ENCODE data around the gene PHTF1.

Gene PHTF1

DNA sequence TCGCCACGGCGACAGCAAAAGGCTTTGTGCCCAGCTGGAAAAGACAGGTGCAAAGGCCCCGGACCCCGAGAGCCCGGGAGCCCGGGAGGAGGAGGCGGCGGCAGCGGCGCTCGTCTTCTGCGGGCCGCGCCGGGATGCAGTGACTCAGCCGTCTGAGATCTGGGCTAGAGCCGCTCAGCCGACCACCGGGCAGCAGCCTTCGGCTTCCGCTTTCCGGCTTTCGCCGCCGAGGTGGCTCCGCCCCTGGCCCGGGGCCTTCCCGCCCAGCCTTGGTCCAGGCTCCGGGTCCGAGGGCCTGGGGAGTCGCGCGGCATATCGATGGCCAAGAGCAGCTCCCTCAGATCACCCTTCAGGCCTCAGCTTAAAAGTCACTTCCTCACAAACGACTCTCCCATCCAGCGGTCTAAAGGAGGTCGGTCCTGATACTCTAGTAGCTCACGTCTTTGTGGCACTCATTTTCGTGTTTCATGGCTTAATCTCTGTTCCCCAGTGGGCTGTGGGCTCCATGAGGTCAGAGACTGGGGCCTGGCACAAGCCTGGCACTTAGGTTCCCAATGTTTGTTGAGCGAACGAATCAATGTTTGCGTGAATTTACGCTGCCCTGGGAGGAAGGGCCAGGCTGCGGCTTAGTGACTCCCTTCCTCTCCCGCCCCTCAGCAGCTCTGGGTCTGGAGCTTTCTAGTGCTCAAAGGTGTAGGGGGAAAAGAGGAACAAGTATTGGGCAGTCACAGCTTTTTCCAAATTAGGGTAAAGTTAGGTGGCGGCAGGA, at the start of gene PHTF1:
Gene PHTF1 (minus strand): TSS at position 154 of the 769 bp plus-strand sequence. CDS start 783 bp downstream, outside the sequence.
- peak; percentile 40 for DNase-seq

- no peak for DNase-seq
These were observed 49.3 kb upstream of the PHTF1 start for GRCh38 chr1:113808450-113809195.

DNA sequence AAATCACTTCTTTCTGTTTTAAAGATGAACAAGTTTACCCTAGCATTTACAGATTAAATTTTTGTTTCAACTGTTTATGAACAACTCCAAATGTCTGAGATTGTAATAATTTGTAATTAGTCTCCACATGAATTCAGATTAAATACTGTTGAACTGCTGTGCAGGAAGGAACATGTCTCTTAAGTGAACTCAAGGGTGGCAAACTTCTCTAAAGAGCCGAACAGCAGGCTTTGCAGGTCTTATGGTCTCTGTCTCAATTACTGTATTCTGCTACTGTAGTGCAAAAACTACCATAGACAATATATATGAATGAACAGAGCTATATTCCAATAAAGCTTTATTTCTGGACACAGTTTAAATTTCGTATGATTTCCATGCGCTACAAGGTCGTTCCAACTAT, 46.4 kb upstream of the PHTF1 start:
- DNase-seq: no peak

DNA sequence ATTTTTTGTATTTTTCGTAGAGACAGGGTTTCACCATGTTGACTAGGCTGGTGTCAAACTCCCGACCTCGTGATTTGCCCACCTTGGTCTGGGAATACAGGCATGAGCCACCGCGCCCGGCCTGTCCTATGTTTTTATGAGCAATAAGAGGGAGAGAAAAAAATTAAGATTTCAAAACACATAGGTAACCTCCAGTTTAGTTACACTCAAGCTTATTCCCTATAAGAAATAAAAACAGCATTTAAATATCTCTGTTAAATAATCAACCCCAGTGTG, 45.9 kb upstream of the PHTF1 start:
- DNase-seq: no peak

- DNase-seq: no peak
These were observed 45.4 kb upstream of the PHTF1 start for GRCh38 chr1:113804421-113805255.

GRCh38 chr1:113802367-113803007, 43.2 kb upstream of the PHTF1 start:
- no peak for DNase-seq

DNA sequence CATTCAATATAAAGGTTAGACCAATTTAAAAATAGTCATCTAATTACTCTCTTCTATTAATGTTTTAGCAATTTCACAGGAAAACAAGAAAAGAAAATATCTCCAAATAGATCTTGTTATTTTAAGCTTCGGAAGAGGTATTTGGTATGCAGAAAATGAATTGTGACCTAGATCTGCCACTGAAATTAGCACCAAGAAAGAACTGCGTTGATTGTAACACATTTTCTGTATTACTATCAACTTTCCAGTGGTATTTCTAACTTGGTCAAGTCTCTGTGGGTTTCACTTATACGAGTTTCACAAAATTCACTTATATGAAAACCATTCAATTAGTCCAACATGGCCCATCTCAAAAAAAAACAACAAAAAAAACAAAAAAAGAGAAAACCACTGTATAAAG, 41.2 kb upstream of the PHTF1 start:
- no peak for DNase-seq

DNA sequence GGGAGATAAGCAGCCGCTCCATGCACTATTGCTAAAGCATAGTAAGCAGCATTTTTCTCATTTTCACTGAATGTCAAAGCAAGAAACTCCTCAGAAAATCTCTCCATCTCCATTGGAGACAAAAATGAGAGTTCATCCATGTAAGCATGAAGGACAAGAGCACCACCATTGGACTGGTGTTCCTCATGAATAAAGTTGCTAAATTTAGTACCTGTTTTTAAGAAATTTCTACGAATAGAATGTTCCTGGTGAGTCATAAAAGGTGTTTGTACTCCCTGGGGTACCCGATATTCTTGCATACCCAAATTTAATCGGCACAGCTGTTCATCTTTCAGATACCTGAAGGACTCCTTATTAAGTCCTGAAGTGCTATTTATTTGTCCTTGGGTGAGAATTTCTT, 38.2 kb upstream of the PHTF1 start:
- DNase-seq: no peak

GRCh38 chr1:113793878-113794834, 34.9 kb upstream of the PHTF1 start:
- no peak for DNase-seq

DNA sequence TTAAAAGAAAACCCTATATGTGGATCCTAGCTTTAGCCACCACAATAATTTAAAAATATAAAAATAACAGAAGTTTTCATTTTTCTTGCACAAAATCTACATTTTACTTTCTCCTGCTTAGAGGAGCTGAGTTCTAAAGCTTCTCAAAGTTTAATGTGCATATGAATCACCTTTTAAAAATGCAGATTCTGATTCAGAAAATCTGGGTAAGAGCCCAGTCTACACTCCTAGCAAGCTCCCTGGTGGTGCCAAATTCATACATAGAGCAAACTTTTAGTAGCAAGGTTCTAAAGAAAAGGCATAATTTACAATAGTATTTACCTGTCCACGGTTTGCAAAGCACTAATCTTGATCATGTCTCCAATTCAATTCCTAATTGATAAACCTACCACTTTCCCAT, 33.7 kb upstream of the PHTF1 start:
- DNase-seq: no peak

GRCh38 chr1:113792471-113792870, 33.2 kb upstream of the PHTF1 start:
- DNase-seq: no peak

DNA sequence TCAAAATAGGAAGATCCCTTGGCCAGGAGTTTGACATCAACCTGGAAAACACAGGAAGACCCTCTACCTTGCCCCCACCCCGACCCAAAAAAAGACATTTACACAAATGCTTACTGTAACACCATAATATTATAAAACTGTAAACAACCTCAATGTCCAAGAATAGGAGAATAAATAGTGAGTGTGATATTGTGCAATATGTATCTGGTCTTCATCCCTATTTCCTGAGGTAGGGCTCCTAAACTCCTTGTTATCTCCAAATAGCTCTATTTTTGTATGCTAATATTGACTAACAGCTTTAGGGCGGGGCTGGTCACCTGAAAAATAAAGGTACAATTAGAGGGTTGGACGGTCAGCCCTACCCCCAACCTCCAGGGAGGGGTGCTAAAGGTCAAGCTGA, 29.5 kb upstream of the PHTF1 start:
- DNase-seq: no peak

DNA sequence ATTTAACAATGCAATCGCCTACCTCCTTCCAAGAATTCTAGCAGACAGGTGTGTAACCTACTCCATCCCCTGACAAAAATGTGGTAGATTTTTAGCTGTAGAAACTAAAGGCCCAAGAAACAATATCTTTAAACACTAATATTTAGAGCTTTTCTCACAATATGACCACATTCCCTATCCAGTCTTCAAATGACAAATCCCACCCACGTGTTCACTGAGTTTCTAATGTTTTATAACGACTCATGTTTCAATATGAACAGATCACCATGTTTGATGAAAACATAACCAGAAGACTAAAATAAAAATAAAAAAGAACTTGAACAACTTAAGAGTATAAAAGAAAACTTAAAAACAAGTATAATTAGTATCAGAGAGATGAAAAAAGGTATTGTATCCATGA, 28.4 kb upstream of the PHTF1 start:
- DNase-seq: no peak

DNA sequence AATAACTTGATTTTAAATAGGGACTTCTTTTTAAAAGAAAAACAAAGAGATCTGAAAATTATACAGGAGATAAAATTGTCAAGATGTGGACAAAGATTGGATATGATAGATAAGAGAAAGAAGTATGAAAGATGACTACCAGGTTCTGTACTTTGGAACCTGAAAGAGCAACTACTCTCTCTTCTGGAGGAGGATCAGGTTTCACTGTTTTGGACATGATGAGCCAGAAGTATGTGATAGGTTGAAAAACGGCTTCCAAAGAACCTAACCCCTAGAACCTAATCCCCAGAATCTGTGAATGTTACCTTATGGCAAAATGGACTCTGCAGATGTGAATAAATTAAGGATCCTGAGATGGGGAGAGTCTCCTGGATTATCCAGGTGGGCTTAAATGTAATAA, 26.8 kb upstream of the PHTF1 start:
- no peak for DNase-seq

GRCh38 chr1:113784104-113784779, 25.0 kb upstream of the PHTF1 start:
- no peak for DNase-seq

- DNase-seq: no peak
These were observed 24.2 kb upstream of the PHTF1 start for GRCh38 chr1:113783254-113784103.

DNA sequence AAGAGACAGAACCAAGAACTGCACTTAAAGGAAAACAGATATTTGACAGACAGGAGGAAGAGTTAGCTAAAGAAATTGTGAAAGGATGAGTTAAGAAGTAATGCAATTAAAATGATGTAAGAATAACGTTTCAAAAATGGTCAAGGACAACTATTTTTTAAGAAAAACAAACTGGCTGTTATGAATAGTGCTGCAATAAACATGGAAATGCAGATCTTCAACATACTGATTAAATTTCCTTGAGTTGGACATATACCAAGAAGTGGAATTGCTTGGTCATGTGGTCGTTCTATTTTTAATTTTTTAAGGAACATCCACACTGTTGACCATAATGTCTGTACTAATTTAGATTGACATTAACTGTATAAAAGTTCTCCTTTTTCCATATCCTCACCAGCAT, 23.1 kb upstream of the PHTF1 start:
- no peak for DNase-seq

DNA sequence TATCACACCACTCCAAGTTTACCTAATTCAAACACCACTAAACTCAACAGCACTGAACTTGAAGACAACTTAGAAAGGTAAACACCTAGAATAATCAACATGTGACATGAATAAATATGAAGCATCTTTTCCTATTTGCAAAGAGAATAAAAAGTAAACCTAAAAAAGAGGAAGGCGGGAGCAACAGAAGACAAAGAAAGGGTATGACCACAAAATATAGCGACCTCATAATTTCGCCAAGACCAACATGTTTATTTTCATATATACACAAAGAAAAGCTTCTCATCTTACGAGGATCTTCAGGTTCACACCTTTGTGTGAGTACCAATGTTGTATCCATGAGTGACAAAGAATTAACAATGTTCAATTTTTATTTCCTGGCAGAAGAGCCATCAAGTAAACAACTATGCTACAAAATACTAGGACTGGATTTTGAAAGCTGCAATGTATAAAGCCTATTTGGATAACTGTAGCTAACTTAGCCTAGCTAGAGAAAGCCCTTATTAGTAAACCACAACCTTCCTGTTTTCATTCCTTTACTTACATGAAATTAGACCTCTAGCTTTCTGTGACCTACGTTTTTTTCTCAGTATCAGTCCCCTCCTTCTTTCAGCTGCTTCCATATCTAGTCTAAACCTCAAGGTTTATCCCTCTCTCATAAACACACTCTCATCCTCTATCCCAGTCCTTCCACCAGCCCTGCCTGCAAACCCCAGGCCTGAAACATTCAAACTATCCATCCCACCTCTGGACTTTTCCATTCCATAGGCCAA, 21.3 kb upstream of the PHTF1 start:
- no peak for DNase-seq

GRCh38 chr1:113779542-113779941, 20.3 kb upstream of the PHTF1 start:
- no peak for DNase-seq

DNA sequence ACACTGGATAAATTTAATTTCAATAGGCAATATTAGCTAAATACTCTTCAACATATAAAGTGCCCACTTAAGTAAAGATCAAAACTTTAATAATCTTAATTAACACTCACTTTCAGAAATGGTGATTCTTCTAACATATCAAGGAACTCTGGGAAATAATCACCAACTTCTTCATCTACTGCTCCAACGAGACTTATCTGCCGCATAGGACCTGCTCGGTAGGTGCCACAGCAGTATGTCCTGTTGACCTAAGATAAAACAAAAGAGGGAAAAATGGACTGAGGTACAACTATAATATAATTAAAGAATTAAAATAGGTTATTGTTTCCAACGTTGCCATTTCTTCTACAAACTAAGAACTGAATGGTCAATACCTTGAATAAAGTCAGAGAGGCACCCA, 18.3 kb upstream of the PHTF1 start:
- no peak for DNase-seq
